ENCODE data around the gene MTCL1.

DNA sequence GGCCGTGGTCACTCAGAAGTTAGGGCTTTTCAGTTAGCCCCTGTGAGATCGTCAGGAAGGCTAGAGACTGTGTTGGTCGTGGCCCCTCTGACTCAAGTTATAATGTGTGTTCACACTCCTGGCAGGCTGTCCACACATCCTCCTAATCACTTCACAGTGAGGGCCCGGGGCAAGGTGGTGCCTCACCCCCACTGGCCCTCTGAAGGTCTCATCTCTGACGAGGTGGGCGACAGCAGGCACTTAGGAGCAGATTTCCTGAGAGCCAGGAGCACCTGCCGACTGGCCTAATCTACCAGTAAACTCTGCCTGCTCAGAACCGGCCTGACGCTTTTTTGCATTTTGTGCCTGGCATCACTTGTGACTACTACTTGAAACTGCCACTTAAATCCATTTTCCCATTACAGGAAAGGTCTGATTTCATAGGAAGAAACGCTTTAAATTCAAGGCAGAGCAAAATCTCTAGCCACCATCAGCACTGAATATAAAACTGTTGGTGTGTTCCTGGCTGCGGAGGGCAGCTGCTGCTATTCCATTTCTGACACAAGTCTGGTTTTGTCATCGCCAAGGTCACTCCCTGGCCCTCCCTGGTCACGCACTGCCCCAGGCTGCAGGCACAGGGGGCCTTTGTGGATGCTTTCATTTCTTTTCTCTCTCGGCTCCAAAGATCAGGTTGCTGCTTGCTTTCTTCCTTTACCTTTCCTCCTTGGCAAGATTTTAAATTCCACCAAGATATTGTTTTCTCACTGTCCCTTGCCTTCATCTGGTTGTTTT, 48.1 kb upstream of the MTCL1 start:
- no peak for TF ChIP-seq ASH2L (IDR thresholded peaks at IDR 0.05; ENCODE audit: low read length)
- no peak for TF ChIP-seq SUZ12 (IDR thresholded peaks at IDR 0.05; ENCODE audit: low read length)
- TF ChIP-seq, protein P1, sequence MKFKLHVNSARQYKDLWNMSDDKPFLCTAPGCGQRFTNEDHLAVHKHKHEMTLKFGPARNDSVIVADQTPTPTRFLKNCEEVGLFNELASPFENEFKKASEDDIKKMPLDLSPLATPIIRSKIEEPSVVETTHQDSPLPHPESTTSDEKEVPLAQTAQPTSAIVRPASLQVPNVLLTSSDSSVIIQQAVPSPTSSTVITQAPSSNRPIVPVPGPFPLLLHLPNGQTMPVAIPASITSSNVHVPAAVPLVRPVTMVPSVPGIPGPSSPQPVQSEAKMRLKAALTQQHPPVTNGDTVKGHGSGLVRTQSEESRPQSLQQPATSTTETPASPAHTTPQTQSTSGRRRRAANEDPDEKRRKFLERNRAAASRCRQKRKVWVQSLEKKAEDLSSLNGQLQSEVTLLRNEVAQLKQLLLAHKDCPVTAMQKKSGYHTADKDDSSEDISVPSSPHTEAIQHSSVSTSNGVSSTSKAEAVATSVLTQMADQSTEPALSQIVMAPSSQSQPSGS (IDR thresholded peaks at IDR 0.05; ENCODE audit: low read length) = no peak
- no peak for TF ChIP-seq HDAC2 (IDR thresholded peaks at IDR 0.05; ENCODE audit: borderline replicate concordance in 1 of 2, low read depth in 2 of 2, low read length in 2 of 2)
- no peak for TF ChIP-seq CEBPB (IDR thresholded peaks at IDR 0.05; ENCODE audit: low read depth, low read length)
- no peak for TF ChIP-seq BRCA1 (IDR thresholded peaks at IDR 0.05; ENCODE audit: low read depth, low read length)
- no peak for TF ChIP-seq TBP (IDR thresholded peaks at IDR 0.05; ENCODE audit: low read depth, low read length)
- TF ChIP-seq, protein P2, sequence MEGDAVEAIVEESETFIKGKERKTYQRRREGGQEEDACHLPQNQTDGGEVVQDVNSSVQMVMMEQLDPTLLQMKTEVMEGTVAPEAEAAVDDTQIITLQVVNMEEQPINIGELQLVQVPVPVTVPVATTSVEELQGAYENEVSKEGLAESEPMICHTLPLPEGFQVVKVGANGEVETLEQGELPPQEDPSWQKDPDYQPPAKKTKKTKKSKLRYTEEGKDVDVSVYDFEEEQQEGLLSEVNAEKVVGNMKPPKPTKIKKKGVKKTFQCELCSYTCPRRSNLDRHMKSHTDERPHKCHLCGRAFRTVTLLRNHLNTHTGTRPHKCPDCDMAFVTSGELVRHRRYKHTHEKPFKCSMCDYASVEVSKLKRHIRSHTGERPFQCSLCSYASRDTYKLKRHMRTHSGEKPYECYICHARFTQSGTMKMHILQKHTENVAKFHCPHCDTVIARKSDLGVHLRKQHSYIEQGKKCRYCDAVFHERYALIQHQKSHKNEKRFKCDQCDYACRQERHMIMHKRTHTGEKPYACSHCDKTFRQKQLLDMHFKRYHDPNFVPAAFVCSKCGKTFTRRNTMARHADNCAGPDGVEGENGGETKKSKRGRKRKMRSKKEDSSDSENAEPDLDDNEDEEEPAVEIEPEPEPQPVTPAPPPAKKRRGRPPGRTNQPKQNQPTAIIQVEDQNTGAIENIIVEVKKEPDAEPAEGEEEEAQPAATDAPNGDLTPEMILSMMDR (IDR thresholded peaks at IDR 0.05; ENCODE audit: control extremely low read depth in 1 of 3, insufficient read depth in 1 of 3, low read depth in 1 of 3, low read length in 3 of 3) = no peak
